Fibroblast of the aortic adventitia (primary cell): ENCODE measurements around the gene PEF1. TPM values are rescaled to one million over a fixed set of nuclear protein-coding genes. Genes with fewer than 3 reads are reported as not detected.

ENCODE experiments used
- DNase-seq: peaks from one replicate; pipeline ENCODE4 v3.0.0-alpha.2; 2010; ENCODE audit warnings: low read depth
- H3K4me3 ChIP-seq: 2 replicates; pipeline ENCODE4 v1.5.1; 2011; ENCODE audit warnings: low read depth, mild to moderate bottlenecking, control low read depth, low read length, moderate library complexity
- CTCF ChIP-seq: IDR thresholded peaks from 2 replicates; pipeline ENCODE4 v1.5.1; 2011; ENCODE audit warnings: mild to moderate bottlenecking, low read length, control low read depth, inconsistent platforms; ENCODE audit not compliant: insufficient read depth
- total RNA-seq: library from RNA; depleted of rRNA; stranded (reverse); fragments of >200 nt; gene quantifications from 2 replicates; pipeline ENCODE4 v1.2.3, GENCODE V29; 2012; ENCODE audit warnings: low replicate concordance

Gene PEF1
- total RNA-seq, 1 donor = 59.8 TPM

DNA sequence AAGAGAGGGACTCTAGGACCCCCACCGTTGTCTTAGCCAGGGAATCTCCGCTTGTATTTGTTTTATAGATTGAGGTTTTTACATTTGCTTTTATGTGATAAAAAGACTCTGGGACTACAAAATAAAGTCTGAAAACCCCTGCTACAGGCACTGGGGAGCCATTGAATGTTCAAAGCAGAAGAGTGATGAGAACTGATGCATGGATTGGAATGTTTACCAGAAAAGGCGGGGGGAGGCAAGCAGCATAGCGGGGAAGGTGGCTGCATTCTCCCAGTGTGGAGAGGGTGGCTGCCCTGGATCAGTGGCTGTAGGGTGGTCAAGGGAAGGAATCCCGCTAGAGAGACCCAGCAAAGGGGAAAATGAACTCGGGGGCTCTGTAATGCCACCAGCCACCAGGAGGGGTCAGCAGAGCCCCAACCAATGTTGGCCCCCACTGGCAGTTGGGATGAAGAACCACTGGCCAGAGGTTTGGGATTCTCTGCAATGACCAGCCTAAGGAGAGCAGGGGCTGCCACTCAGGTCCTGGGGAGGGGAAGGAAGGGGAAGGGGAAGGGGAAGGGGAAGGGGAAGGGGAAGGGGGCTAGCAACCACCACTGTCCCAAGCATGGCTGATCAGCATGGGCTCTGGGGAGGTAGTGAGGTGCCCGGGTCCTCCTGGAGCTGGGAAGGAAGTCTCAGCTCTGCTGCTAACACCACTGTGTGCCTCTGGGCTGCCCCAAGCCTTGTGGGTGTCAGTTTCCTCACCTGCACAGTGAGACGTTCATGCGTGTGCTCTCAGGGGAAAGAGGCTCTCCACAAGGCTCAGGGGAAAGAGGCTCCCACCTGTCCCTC, 19.2 kb upstream of the PEF1 start:
- peak; percentile 91 for TF ChIP-seq CTCF
- no peak overlapping the region for H3K4me3 ChIP-seq
- peak; percentile 52 for DNase-seq

DNA sequence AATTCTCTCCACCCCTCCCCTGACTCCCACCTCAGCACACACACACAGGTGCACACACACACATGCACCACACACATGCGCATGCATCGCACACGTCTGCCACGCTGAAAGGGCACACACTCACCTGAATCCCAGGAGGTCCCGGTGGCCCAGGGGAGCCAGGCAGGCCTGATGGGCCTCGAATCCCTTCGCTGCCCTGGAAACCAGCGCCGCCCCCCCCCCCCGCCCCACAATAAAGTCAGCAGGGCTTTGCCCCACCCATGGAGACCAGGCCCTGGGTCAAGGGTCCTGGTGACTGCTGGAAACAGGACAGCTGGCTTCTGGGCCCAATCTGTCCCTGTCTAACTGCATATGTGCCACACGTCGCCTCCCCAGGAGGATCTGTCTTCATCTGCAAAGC, 17.8 kb upstream of the PEF1 start:
- no peak for TF ChIP-seq CTCF
- no peak overlapping the region for H3K4me3 ChIP-seq
- no peak for DNase-seq

GRCh38 chr1:31661856-31662255, 17.2 kb upstream of the PEF1 start:
- DNase-seq = no peak
- H3K4me3 ChIP-seq = no peak overlapping the region
- TF ChIP-seq CTCF = no peak

GRCh38 chr1:31660871-31661455, 16.3 kb upstream of the PEF1 start:
- H3K4me3 ChIP-seq = no peak overlapping the region
- DNase-seq = no peak
- no peak for TF ChIP-seq CTCF

- no peak for TF ChIP-seq CTCF
- no peak for DNase-seq
- H3K4me3 ChIP-seq = no peak overlapping the region
These were observed 15.2 kb upstream of the PEF1 start for GRCh38 chr1:31659889-31660288.

DNA sequence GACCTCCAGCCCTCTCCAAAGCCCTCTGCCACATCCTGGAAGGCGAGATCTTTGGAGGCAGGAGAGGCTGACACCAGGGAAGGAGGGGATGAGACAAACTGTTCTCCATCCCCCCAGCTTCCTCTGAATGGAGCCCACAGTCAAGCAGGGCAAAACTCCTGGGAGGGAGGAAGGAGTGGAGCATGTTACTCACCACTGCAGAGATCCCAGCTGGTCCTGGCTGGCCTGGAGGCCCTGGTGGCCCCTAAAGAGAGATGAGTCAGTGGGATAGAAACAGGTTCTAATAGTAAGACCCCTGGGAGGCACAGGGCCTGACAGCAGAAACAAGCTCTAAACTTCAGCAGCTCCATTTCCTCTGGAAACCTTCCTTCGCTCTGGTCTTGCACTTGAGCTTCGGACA, 14.0 kb upstream of the PEF1 start:
- H3K4me3 ChIP-seq = no peak overlapping the region
- DNase-seq = no peak
- TF ChIP-seq CTCF = no peak
